Measurements from ENCODE around the gene SORBS1. TPM values are rescaled to one million over a fixed set of nuclear protein-coding genes. Genes with fewer than 3 reads are reported as not detected.

SORBS1 gene
- total and polyA plus RNA-seq, 2 donors (not counting 1 experiment from before 2014, with no cell fraction given): 0.21 to 1.5 TPM

GRCh38 chr10:95288303-95288702 is 272.9 kb downstream of the SORBS1 start:
- ATAC-seq (ENCODE audit: low read depth) (no peak), DNase-seq (no peak)
- H3K4me1 Mint-ChIP-seq: peaks cover 82% of the 10 kb centered on the region
- Histone ChIP-seq H2AFZ (ENCODE audit: insufficient read depth, low read depth, low read length, poor library complexity, severe bottlenecking) (no peak overlapping the region), H3K4me1 (ENCODE audit: control insufficient read depth in 2 of 2, insufficient read depth in 2 of 2, low read length in 2 of 2) (peaks cover 75% of the 10 kb centered on the region in 2 donors), H3K27ac (ENCODE audit: low read length in 2 of 2) (peak overlapping the region; percentile 9 to 38), H3K36me3 (replicated peaks in 1 of 2; ENCODE audit: control extremely low read depth in 1 of 2, control insufficient read depth in 1 of 2, extremely low read depth in 1 of 2, insufficient read depth in 2 of 2, low read length in 1 of 2) (peaks cover 0 to 7% of the 10 kb centered on the region in 2 experiments), H4K20me1 (ENCODE audit: control insufficient read depth, insufficient read depth, low read length, poor library complexity, severe bottlenecking) (peaks cover 42% of the 10 kb centered on the region), H3K27me3 (replicated peaks in 1 of 4; ENCODE audit: control extremely low read depth in 1 of 4, control insufficient read depth in 3 of 4, insufficient read depth in 4 of 4, low read length in 3 of 4) (no peaks in the 10 kb centered on the region), H3K9ac (ENCODE audit: low read length) (no peak overlapping the region), H3K9me3 (ENCODE audit: control extremely low read depth in 1 of 3, control insufficient read depth in 2 of 3, insufficient read depth in 1 of 3, low read length in 2 of 3) (no peaks in the 10 kb centered on the region), H3K4me3 (ENCODE audit: control extremely low read depth in 1 of 5, extremely low read depth in 1 of 5, insufficient read depth in 1 of 5, low read depth in 2 of 5, low read length in 4 of 5) (no peak overlapping the region), H3K79me2 (ENCODE audit: control insufficient read depth, insufficient read depth, low read length) (peaks cover 94% of the 10 kb centered on the region), H3K4me2 (replicated peaks; ENCODE audit: low read depth, low read length, poor library complexity, severe bottlenecking) (peak overlapping the region; percentile 88)
- intact Hi-C loops (cut with micrococcal nuclease): no loop called here
- TF ChIP-seq CTCF (IDR thresholded peaks at IDR 0.05): no peak
- TF ChIP-seq EZH2 (IDR thresholded peaks at IDR 0.05; ENCODE audit: borderline replicate concordance, insufficient read depth, low read depth, low read length, poor library complexity, severe bottlenecking): no peak
- POLR2A ChIA-PET: interaction anchor here (1.7 kb wide), 1 partner anchor 10 kb away, joined by 6 read pairs; no protein-coding TSS in a partner anchor
- H3K27ac Mint-ChIP-seq: peak overlapping the region; percentile 76
- WGBS (ENCODE audit: insufficient coverage): 50% methylated on average over 1 of the region's 1 CpG
- no peaks in the 10 kb centered on the region for H3K27me3 Mint-ChIP-seq
- H3K4me3 Mint-ChIP-seq: peak overlapping the region; percentile 60
- CTCF ChIA-PET: interaction anchor here (1.1 to 6.3 kb wide), 7 partner anchors 9 to 74 kb away, joined by 3 to 40 read pairs (median 4); no protein-coding TSS in a partner anchor
- no peaks in the 10 kb centered on the region for H3K9me3 Mint-ChIP-seq (ENCODE audit: insufficient read depth)

DNA sequence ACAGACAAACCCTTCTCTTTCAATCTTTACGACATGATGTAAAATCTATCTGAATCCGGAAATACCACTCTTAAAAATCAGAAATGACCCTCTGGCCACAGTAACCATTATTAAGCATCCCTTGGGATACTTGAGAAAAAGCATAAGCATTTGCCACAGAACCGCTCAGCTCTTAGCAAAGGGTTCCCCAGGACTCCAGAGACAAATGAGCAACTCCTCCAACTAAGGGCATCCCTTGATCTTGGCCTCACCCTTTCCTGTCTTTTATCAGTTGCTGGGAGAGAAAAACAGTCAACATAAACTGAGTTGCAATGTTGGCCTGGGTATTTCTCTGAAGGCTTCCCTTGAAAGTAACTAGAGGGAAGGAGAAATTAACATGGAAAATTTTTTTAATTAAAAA is 273.9 kb downstream of the SORBS1 start:
- intact Hi-C loops (cut with micrococcal nuclease): no loop called here
- ChIA-PET POLR2A (interaction anchor here (1.7 kb wide), 1 partner anchor 9 kb away, joined by 6 read pairs; no protein-coding TSS in a partner anchor), CTCF (interaction anchor here (0.6 to 6.3 kb wide), 5 partner anchors 23 to 75 kb away, joined by 3 to 40 read pairs (median 4); no protein-coding TSS in a partner anchor)
- no peak overlapping the region for H3K4me3 Mint-ChIP-seq
- Histone ChIP-seq H3K27ac (ENCODE audit: low read length in 2 of 2) (no peak overlapping the region), H3K4me1 (ENCODE audit: control insufficient read depth in 2 of 2, insufficient read depth in 2 of 2, low read length in 2 of 2) (peaks cover 64 to 65% of the 10 kb centered on the region in 2 donors), H3K9ac (ENCODE audit: low read length) (no peak overlapping the region), H3K4me2 (replicated peaks; ENCODE audit: low read depth, low read length, poor library complexity, severe bottlenecking) (peak overlapping the region; percentile 88), H3K9me3 (ENCODE audit: control extremely low read depth in 1 of 3, control insufficient read depth in 2 of 3, insufficient read depth in 1 of 3, low read length in 2 of 3) (no peaks in the 10 kb centered on the region), H4K20me1 (ENCODE audit: control insufficient read depth, insufficient read depth, low read length, poor library complexity, severe bottlenecking) (peaks cover 42% of the 10 kb centered on the region), H3K4me3 (ENCODE audit: control extremely low read depth in 1 of 5, extremely low read depth in 1 of 5, insufficient read depth in 1 of 5, low read depth in 2 of 5, low read length in 4 of 5) (no peak overlapping the region), H3K36me3 (replicated peaks in 1 of 2; ENCODE audit: control extremely low read depth in 1 of 2, control insufficient read depth in 1 of 2, extremely low read depth in 1 of 2, insufficient read depth in 2 of 2, low read length in 1 of 2) (peaks cover 0 to 7% of the 10 kb centered on the region in 2 experiments), H3K27me3 (replicated peaks in 1 of 4; ENCODE audit: control extremely low read depth in 1 of 4, control insufficient read depth in 3 of 4, insufficient read depth in 4 of 4, low read length in 3 of 4) (no peaks in the 10 kb centered on the region), H2AFZ (ENCODE audit: insufficient read depth, low read depth, low read length, poor library complexity, severe bottlenecking) (no peak overlapping the region), H3K79me2 (ENCODE audit: control insufficient read depth, insufficient read depth, low read length) (peaks cover 98% of the 10 kb centered on the region)
- WGBS (ENCODE audit: insufficient coverage): 100% methylated on average over 2 of the region's 3 CpGs
- peaks cover 77% of the 10 kb centered on the region for H3K4me1 Mint-ChIP-seq
- peak overlapping the region; percentile 5 for H3K27ac Mint-ChIP-seq
- no peak for TF ChIP-seq CTCF (IDR thresholded peaks at IDR 0.05)
- no peak for TF ChIP-seq EZH2 (IDR thresholded peaks at IDR 0.05; ENCODE audit: borderline replicate concordance, insufficient read depth, low read depth, low read length, poor library complexity, severe bottlenecking)
- DNase-seq: no peak
- H3K27me3 Mint-ChIP-seq: no peaks in the 10 kb centered on the region
- no peak for ATAC-seq (ENCODE audit: low read depth)
- H3K9me3 Mint-ChIP-seq (ENCODE audit: insufficient read depth): no peaks in the 10 kb centered on the region
